ENCODE measurements around the gene CADM2. TPM values are rescaled to one million over a fixed set of nuclear protein-coding genes. Genes with fewer than 3 reads are reported as not detected.
"Not testable (repeated sequence)": the region's sequence is repeated elsewhere in the genome, so short reads cannot be mapped to it uniquely, and the experiment has no call there.

The CADM2 gene
- total RNA-seq, 1 donor from 2014 or later, result 4.0 TPM

- Mint-ChIP-seq H3K4me1 (ENCODE audit: unreplicated experiment) (no peaks in the 10 kb centered on the region), H3K27me3 (no peaks in the 10 kb centered on the region), H3K9me3 (no peaks in the 10 kb centered on the region), H3K36me3 (no peaks in the 10 kb centered on the region), H3K4me3 (no peak overlapping the region), H3K27ac (no peak overlapping the region)
- TF ChIP-seq, protein P1, sequence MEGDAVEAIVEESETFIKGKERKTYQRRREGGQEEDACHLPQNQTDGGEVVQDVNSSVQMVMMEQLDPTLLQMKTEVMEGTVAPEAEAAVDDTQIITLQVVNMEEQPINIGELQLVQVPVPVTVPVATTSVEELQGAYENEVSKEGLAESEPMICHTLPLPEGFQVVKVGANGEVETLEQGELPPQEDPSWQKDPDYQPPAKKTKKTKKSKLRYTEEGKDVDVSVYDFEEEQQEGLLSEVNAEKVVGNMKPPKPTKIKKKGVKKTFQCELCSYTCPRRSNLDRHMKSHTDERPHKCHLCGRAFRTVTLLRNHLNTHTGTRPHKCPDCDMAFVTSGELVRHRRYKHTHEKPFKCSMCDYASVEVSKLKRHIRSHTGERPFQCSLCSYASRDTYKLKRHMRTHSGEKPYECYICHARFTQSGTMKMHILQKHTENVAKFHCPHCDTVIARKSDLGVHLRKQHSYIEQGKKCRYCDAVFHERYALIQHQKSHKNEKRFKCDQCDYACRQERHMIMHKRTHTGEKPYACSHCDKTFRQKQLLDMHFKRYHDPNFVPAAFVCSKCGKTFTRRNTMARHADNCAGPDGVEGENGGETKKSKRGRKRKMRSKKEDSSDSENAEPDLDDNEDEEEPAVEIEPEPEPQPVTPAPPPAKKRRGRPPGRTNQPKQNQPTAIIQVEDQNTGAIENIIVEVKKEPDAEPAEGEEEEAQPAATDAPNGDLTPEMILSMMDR (conservative IDR thresholded peaks at IDR 0.05), result no peak
- DNase-seq (ENCODE audit: extremely low spot score, unreplicated experiment), result no peak
Measured at GRCh38 chr3:85110393-85110792, 151.6 kb downstream of the CADM2 start.

DNA sequence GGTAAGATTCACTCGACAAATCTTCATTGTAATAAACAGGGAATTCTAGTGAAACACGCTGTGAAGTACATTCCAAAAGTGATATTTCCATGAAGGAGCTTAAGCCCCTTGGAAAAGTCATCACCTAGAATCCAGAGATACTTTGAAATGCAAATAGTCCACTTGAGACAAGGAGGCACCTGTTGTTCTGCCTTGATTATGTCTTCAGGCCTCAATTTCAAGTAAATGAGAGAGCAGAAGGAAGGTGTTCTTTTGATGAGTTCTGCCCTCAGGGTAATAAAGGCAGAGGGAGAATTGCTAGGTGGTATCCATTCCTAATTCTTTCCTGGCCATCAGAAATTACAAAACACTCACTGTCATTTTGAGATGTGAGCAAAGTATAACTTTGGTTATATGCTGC is 162.1 kb downstream of the CADM2 start:
- no peak for DNase-seq (ENCODE audit: extremely low spot score, unreplicated experiment)
- H3K27me3 Mint-ChIP-seq, result no peaks in the 10 kb centered on the region
- no peaks in the 10 kb centered on the region for H3K4me1 Mint-ChIP-seq (ENCODE audit: unreplicated experiment)
- no peaks in the 10 kb centered on the region for H3K9me3 Mint-ChIP-seq
- H3K4me3 Mint-ChIP-seq, result no peak overlapping the region
- H3K36me3 Mint-ChIP-seq, result no peaks in the 10 kb centered on the region
- no peak overlapping the region for H3K27ac Mint-ChIP-seq
- TF ChIP-seq, protein P1 (conservative IDR thresholded peaks at IDR 0.05), result no peak

GRCh38 chr3:85132864-85133263 is 174.1 kb downstream of the CADM2 start:
- not testable (repeated sequence) for H3K36me3 Mint-ChIP-seq; DNase-seq (ENCODE audit: extremely low spot score, unreplicated experiment); H3K4me3 Mint-ChIP-seq; H3K9me3 Mint-ChIP-seq; H3K27ac Mint-ChIP-seq; H3K27me3 Mint-ChIP-seq; H3K4me1 Mint-ChIP-seq (ENCODE audit: unreplicated experiment)

GRCh38 chr3:85133691-85134420 is 175.1 kb downstream of the CADM2 start:
- not testable (repeated sequence) for H3K27ac Mint-ChIP-seq; H3K36me3 Mint-ChIP-seq; H3K9me3 Mint-ChIP-seq; DNase-seq (ENCODE audit: extremely low spot score, unreplicated experiment); H3K4me1 Mint-ChIP-seq (ENCODE audit: unreplicated experiment); H3K4me3 Mint-ChIP-seq; H3K27me3 Mint-ChIP-seq

- TF ChIP-seq, protein P1 (conservative IDR thresholded peaks at IDR 0.05), result no peak
- no peak overlapping the region for H3K27ac Mint-ChIP-seq
- H3K4me1 Mint-ChIP-seq (ENCODE audit: unreplicated experiment), result no peaks in the 10 kb centered on the region
- no peaks in the 10 kb centered on the region for H3K27me3 Mint-ChIP-seq
- no peaks in the 10 kb centered on the region for H3K9me3 Mint-ChIP-seq
- no peak for DNase-seq (ENCODE audit: extremely low spot score, unreplicated experiment)
- H3K4me3 Mint-ChIP-seq, result no peak overlapping the region
- H3K36me3 Mint-ChIP-seq, result no peaks in the 10 kb centered on the region
Measured at GRCh38 chr3:85142626-85143025, 183.8 kb downstream of the CADM2 start.

DNA sequence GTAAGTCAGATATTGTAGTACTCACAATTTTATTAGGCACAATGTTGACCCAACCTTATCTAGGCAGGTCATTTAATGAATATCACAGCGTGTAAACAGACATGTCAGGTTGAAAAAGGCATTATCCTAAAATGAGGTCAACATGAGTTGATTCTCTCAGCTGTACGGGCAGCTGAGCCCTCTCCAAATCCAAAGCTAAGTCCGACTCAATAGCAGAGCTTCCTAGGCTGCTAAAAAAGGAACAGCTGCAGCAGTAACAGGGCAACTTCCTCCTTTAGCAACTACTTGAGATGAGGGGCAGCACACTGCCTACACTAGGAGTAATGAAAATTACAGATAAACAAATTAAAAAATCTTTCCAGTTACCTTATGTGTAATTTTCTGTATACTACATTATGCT is 189.2 kb downstream of the CADM2 start:
- TF ChIP-seq, protein P1 (conservative IDR thresholded peaks at IDR 0.05), result no peak
- no peak overlapping the region for H3K27ac Mint-ChIP-seq
- H3K27me3 Mint-ChIP-seq, result no peaks in the 10 kb centered on the region
- H3K36me3 Mint-ChIP-seq, result no peaks in the 10 kb centered on the region
- no peaks in the 10 kb centered on the region for H3K9me3 Mint-ChIP-seq
- DNase-seq (ENCODE audit: extremely low spot score, unreplicated experiment), result no peak
- no peaks in the 10 kb centered on the region for H3K4me1 Mint-ChIP-seq (ENCODE audit: unreplicated experiment)
- no peak overlapping the region for H3K4me3 Mint-ChIP-seq

DNA sequence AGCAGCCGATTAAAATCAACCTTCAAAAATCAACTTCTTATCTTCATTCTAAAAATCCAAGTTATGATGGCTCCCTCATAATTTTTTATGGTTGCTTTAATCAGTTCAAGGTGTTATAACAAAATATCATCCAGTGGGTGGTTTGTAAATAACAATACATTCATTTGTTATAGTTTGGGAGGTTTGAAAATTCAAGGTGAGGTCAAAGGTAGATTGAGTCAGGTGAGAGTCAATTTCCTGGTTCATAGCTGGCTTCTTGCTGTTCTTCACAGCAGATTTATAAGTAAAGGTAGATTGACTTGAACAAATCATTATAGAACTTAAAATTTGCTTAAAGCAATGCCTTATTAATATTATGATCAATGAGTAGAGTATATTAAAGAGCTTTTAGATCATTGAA is 192.8 kb downstream of the CADM2 start:
- Mint-ChIP-seq H3K27ac (no peak overlapping the region), H3K36me3 (no peaks in the 10 kb centered on the region), H3K9me3 (no peaks in the 10 kb centered on the region), H3K4me1 (ENCODE audit: unreplicated experiment) (no peaks in the 10 kb centered on the region), H3K4me3 (no peak overlapping the region), H3K27me3 (no peaks in the 10 kb centered on the region)
- DNase-seq (ENCODE audit: extremely low spot score, unreplicated experiment), result no peak
- TF ChIP-seq, protein P1 (conservative IDR thresholded peaks at IDR 0.05), result no peak

DNA sequence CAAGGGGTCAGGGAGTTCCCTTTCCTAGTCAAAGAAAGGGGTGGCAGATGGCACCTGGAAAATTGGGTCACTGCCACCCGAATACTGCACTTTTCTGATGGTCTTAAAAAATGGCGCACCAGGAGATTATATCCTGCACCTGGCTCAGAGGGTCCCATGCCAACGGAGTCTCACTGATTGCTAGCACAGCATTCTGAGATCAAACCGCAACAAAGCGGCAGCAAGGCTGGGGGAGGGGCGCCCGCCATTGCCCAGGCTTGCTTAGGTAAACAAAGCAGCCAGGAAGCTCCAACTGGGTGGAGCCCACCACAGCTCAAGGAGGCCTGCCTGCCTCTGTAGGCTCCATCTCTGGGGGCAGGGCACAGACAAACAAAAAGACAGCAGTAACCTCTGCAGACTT is 194.5 kb downstream of the CADM2 start:
- not testable (repeated sequence) for H3K4me1 Mint-ChIP-seq (ENCODE audit: unreplicated experiment); H3K36me3 Mint-ChIP-seq; H3K9me3 Mint-ChIP-seq; DNase-seq (ENCODE audit: extremely low spot score, unreplicated experiment); H3K27me3 Mint-ChIP-seq; H3K27ac Mint-ChIP-seq; H3K4me3 Mint-ChIP-seq
